ENCODE measurements around the gene MAFB.

DNA sequence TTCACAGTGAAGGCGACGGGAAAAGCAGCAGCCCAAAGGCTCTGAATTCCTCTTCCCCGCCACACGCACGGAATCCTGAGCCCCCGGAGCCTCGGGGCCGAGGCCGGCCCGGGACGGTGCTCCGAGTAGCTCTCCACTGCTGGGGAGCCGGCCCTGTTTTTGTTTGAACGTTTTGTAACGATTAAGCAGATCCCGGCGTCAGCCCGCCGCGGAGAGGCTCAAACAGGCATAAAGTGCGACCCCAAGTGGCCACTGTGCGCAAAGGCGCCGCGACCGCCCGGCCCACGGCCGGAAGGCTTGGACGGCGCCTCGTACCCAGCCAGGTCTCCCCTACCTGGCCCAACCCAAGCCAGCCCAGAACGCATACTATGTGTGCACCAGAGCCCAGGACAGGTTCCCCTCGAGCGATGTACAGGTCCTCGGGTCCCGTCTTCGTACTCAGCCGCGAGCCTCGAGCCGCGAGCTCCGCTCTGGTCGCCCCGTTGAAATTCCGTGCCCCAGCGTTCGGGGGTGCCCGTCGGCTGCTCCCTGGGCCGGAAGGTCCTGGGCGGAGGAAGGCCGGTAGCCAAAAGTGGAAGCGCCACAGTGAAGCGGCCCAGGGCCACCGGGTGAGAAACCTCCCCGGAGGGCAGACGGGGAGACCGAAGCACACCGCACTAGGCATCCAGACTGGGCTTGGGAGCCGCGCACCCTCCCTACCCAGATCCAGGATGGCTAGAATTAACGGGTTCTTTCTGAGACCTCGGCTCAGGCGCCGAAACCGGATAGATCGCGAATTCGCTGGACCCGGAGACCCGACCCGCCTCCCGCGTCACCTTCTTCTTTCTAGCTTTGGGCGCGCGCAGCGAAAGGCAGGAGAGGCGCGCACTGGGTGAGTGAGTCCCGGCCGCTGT lies 1.2 kb upstream of the MAFB start:
- TF ChIP-seq POLR2A (IDR thresholded peaks at IDR 0.05; ENCODE audit: low read depth, low read length) (no peak), POLR2AphosphoS5 (IDR thresholded peaks at IDR 0.05; ENCODE audit: low read depth, low read length) (no peak)

All from GM12891 (cell line).